HCT116 (cell line): ENCODE results near the gene FAM167B. TPM values are rescaled to one million over a fixed set of nuclear protein-coding genes. Genes with fewer than 3 reads are reported as not detected.
A peak's percentile ranks its signal among the peaks of the same experiment; 100 is the strongest.

Source experiments
- ATAC-seq: fragments of 200-7000 bp; cut with Tn5 transposase; 2 replicates; pipeline ENCODE4 v1.9.1; 2020; ENCODE audit warnings: mild to moderate bottlenecking, moderate library complexity
- BruUV-seq: library from RNA; stranded (reverse); fragments of 400-500 nt; replicated peaks from 2 replicates; lab custom pipeline; 2021; lab: Mats Ljungman, UMichigan
- CTCF ChIA-PET: fragments of 300-600 bp; sonication (Branson Sonifier 250); formaldehyde crosslinking; loops from one replicate; lab custom pipeline; 2021; ENCODE audit warnings: antibody characterized with exemption; lab: Charles Lee
- POLR2A ChIA-PET: fragments of 300-600, 350-600 bp; sonication (Branson Sonifier 250); formaldehyde crosslinking; loops from one replicate; lab custom pipeline; 2021; ENCODE audit warnings: antibody characterized with exemption; lab: Charles Lee
- RAD21 ChIA-PET, 2 experiments: fragments of 300-600 bp; sonication (Branson Sonifier 250); formaldehyde crosslinking; loops; one replicate each; lab custom pipeline; 2023; ENCODE audit warnings: low total read pairs in 2 of 2; ENCODE audit not compliant: uncharacterized antibody in 2 of 2, unreplicated experiment in 2 of 2, low non-redundant PET in 1 of 2; lab: Charles Lee
- DNase-seq: peaks from one replicate; pipeline ENCODE4 v3.0.0-alpha.2; 2010; ENCODE audit warnings: low read depth, low spot score
- H2AFZ ChIP-seq: fragments of 200-600 bp; shearing (Covaris generic), sonication (generic); 2 replicates; pipeline ENCODE4 v1.6.1; 2017; ENCODE audit warnings: low read depth, mixed run types, mixed read lengths, antibody characterized with exemption, low read length; ENCODE audit not compliant: poor library complexity, severe bottlenecking
- H3K27ac ChIP-seq: 2 replicates; pipeline ENCODE4 v1.5.1; 2012; ENCODE audit warnings: low read depth, low read length
- H3K27me3 ChIP-seq: fragments of 200-600 bp; sonication (generic); 2 replicates; pipeline ENCODE4 v1.6.1; 2016; ENCODE audit warnings: mixed run types, low read length, mixed read lengths; ENCODE audit not compliant: insufficient read depth
- H3K36me3 ChIP-seq, 2 experiments: fragments of 200-500 bp in 1 of 2; fragments of 200-600 bp in 1 of 2; sonication (Bioruptor generic) in 1 of 2; sonication (generic) in 1 of 2; 2 replicates each; pipeline versions ENCODE4 v1.5.1 to v1.6.1; 2014 to 2016; ENCODE audit warnings: low read length in 2 of 2, inconsistent platforms in 1 of 2, mixed read lengths in 1 of 2, mixed run types in 1 of 2; ENCODE audit not compliant: insufficient read depth in 2 of 2, control insufficient read depth in 1 of 2
- H3K4me1 ChIP-seq, 2 experiments: fragments of 200-600 bp in 1 of 2; sonication (generic) in 1 of 2; 2 replicates each; pipeline versions ENCODE4 v1.5.1 to v1.6.1; 2012 to 2017; ENCODE audit warnings: low read length in 2 of 2, inconsistent platforms in 1 of 2, mild to moderate bottlenecking in 1 of 2, mixed read lengths in 1 of 2, mixed run types in 1 of 2, moderate library complexity in 1 of 2; ENCODE audit not compliant: insufficient read depth in 2 of 2, control insufficient read depth in 1 of 2
- H3K4me2 ChIP-seq: fragments of 200-600 bp; sonication (generic); 2 replicates; pipeline ENCODE4 v1.6.1; 2017; ENCODE audit warnings: mixed run types, low read length, mixed read lengths
- H3K4me3 ChIP-seq, 2 experiments: fragments of 200-600 bp in 1 of 2; sonication (generic) in 1 of 2; replicated peaks in 1 of 2; 2 replicates each; pipeline ENCODE4 v1.5.1; 2011 to 2016; ENCODE audit warnings: low read length in 2 of 2, control low read depth in 1 of 2, low read depth in 1 of 2, mild to moderate bottlenecking in 1 of 2, mixed read lengths in 1 of 2, mixed run types in 1 of 2
- H3K79me2 ChIP-seq: fragments of 200-600 bp; sonication (generic); 2 replicates; pipeline ENCODE4 v1.6.1; 2017; ENCODE audit warnings: mild to moderate bottlenecking, mixed run types, low read length, moderate library complexity, mixed read lengths; ENCODE audit not compliant: insufficient read depth
- H3K9ac ChIP-seq: fragments of 200-600 bp; sonication (generic); 2 replicates; pipeline ENCODE4 v1.6.1; 2016; ENCODE audit warnings: low read length, mixed read lengths
- H3K9me2 ChIP-seq: fragments of 200-600 bp; sonication (generic), shearing (Covaris generic); 2 replicates; pipeline ENCODE4 v1.6.1; 2017; ENCODE audit warnings: mixed run types, mild to moderate bottlenecking, moderate library complexity; ENCODE audit not compliant: insufficient read depth
- H3K9me3 ChIP-seq, 2 experiments: fragments of 200-500 bp in 1 of 2; fragments of 200-600 bp in 1 of 2; sonication (Bioruptor generic) in 1 of 2; sonication (generic) in 1 of 2; 2 replicates each; pipeline ENCODE4 v1.6.1; 2014 to 2017; ENCODE audit warnings: low read length in 2 of 2, mixed read lengths in 2 of 2, inconsistent platforms in 1 of 2, low read depth in 1 of 2, mild to moderate bottlenecking in 1 of 2, mixed run types in 1 of 2, moderate library complexity in 1 of 2; ENCODE audit not compliant: control insufficient read depth in 1 of 2, insufficient read depth in 1 of 2
- H4K20me1 ChIP-seq: fragments of 200-600 bp; sonication (generic), shearing (Covaris generic); 2 replicates; pipeline ENCODE4 v1.6.1; 2017; ENCODE audit warnings: mixed run types, mild to moderate bottlenecking, moderate library complexity; ENCODE audit not compliant: insufficient read depth
- EZH2 ChIP-seq: fragments of 200-600 bp; sonication (generic); IDR thresholded peaks from 2 replicates; pipeline ENCODE4 v1.6.1; 2017; ENCODE audit warnings: antibody characterized with exemption, mixed run types
- FOSL1 ChIP-seq: IDR thresholded peaks from 2 replicates; pipeline ENCODE4 v1.6.1; 2012; ENCODE audit warnings: low read depth
- POLR2A ChIP-seq: IDR thresholded peaks from 2 replicates; pipeline ENCODE4 v1.7.0; 2011; ENCODE audit warnings: borderline replicate concordance; ENCODE audit not compliant: insufficient read depth, insufficient read length; ENCODE audit errors: extremely low read depth
- RAD21 ChIP-seq: IDR thresholded peaks from 2 replicates; pipeline ENCODE4 v1.6.1; 2012; ENCODE audit warnings: low read depth, mild to moderate bottlenecking
- SP1 ChIP-seq: IDR thresholded peaks from 2 replicates; pipeline ENCODE4 v1.6.1; 2012; ENCODE audit warnings: low read depth
- TCF7L2 ChIP-seq: IDR thresholded peaks from 2 replicates; pipeline ENCODE4 v1.7.0; 2011; ENCODE audit warnings: borderline replicate concordance, inconsistent platforms; ENCODE audit not compliant: insufficient read depth, insufficient read length; ENCODE audit errors: extremely low read depth
- YY1 ChIP-seq: IDR thresholded peaks from 2 replicates; pipeline ENCODE4 v1.6.1; 2011; ENCODE audit warnings: low read length, low read depth, moderate library complexity, mild to moderate bottlenecking; ENCODE audit not compliant: insufficient replicate concordance; ENCODE audit errors: extremely low read depth
- intact Hi-C: fragments of 100-400 bp; cut with micrococcal nuclease; formaldehyde crosslinking; loops from 2 replicates; pipeline ENCODE4 v1.10.0; 2022
- total RNA-seq: library from RNA; stranded (reverse); gene quantifications from one replicate; pipeline ENCODE4 v1.2.1, GENCODE V29; 2021; ENCODE audit not compliant: unreplicated experiment
- TF ChIP-seq, protein P1 (sequence below): IDR thresholded peaks from 2 replicates; pipeline ENCODE4 v1.6.1; 2012
- TF ChIP-seq, protein P2 (sequence below): IDR thresholded peaks from 2 replicates; pipeline ENCODE4 v1.6.1; 2012; ENCODE audit warnings: low read depth
- TF ChIP-seq, protein P3 (sequence below): IDR thresholded peaks from 2 replicates; pipeline ENCODE4 v1.6.1; 2011; ENCODE audit warnings: mild to moderate bottlenecking, low read length, moderate library complexity; ENCODE audit not compliant: insufficient replicate concordance; ENCODE audit errors: extremely low read depth

The FAM167B gene
- total RNA-seq, 1 experiment from 2014 or later, result 0.42 TPM

DNA sequence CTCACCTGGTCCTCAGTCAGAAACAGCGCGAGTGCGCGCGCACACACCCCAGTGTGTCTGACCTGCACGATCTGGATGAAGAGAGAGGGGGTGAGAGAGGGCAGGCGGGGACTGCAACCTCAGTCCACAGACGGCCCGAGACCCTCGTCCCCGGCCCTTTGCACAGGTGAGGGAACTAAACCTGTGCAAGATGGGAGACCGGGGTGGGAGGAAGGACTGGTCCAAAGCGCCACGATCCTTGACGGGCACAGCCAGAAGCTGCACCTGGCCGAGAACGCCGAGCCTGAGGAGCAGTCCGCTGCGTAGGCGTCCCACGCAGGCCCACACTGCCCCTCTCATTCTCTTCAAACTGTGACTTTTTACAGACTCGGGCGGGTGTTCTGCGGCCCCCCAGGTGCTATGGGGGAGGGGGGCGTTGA, 42.1 kb upstream of the FAM167B start:
- Histone ChIP-seq H3K27ac (no peak overlapping the region; the same call in 1 of the 2 replicates), H3K36me3 (peaks cover 0 to 11% of the 10 kb centered on the region in 2 experiments; a peak in 1 of 4 replicates)
- RAD21 ChIA-PET, result no interaction called here

More for the DNA sequence above, 42.1 kb upstream of the FAM167B start:
- H3K9me2 ChIP-seq, result no peaks in the 10 kb centered on the region
- ATAC-seq (no peak), DNase-seq (no peak)
- peaks cover 9 to 42% of the 10 kb centered on the region in 2 experiments; a peak in 3 of 4 replicates for H3K4me1 ChIP-seq
- H3K79me2 ChIP-seq, result peaks cover 19% of the 10 kb centered on the region; the same call in 1 of the 2 replicates
- no peaks in the 10 kb centered on the region for H3K9me3 ChIP-seq
- no peaks in the 10 kb centered on the region for H4K20me1 ChIP-seq
- no peaks in the 10 kb centered on the region for H3K27me3 ChIP-seq
- BruUV-seq, result no TSS peak
- ChIA-PET CTCF (interaction anchor here (1.0 kb wide), 1 partner anchor 11 kb away, joined by 3 read pairs; no protein-coding TSS in a partner anchor), POLR2A (interaction anchor here (1.2 kb wide), 1 partner anchor 131 kb away, joined by 3 read pairs; the partner anchor contains the start of gene MARCKSL1)
- TF ChIP-seq, protein P1, sequence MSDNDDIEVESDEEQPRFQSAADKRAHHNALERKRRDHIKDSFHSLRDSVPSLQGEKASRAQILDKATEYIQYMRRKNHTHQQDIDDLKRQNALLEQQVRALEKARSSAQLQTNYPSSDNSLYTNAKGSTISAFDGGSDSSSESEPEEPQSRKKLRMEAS, result no peak
- TF ChIP-seq, protein P2, sequence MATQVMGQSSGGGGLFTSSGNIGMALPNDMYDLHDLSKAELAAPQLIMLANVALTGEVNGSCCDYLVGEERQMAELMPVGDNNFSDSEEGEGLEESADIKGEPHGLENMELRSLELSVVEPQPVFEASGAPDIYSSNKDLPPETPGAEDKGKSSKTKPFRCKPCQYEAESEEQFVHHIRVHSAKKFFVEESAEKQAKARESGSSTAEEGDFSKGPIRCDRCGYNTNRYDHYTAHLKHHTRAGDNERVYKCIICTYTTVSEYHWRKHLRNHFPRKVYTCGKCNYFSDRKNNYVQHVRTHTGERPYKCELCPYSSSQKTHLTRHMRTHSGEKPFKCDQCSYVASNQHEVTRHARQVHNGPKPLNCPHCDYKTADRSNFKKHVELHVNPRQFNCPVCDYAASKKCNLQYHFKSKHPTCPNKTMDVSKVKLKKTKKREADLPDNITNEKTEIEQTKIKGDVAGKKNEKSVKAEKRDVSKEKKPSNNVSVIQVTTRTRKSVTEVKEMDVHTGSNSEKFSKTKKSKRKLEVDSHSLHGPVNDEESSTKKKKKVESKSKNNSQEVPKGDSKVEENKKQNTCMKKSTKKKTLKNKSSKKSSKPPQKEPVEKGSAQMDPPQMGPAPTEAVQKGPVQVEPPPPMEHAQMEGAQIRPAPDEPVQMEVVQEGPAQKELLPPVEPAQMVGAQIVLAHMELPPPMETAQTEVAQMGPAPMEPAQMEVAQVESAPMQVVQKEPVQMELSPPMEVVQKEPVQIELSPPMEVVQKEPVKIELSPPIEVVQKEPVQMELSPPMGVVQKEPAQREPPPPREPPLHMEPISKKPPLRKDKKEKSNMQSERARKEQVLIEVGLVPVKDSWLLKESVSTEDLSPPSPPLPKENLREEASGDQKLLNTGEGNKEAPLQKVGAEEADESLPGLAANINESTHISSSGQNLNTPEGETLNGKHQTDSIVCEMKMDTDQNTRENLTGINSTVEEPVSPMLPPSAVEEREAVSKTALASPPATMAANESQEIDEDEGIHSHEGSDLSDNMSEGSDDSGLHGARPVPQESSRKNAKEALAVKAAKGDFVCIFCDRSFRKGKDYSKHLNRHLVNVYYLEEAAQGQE, result no peak
- no peak for TF ChIP-seq FOSL1
- no peak for TF ChIP-seq SP1
- TF ChIP-seq, protein P3, sequence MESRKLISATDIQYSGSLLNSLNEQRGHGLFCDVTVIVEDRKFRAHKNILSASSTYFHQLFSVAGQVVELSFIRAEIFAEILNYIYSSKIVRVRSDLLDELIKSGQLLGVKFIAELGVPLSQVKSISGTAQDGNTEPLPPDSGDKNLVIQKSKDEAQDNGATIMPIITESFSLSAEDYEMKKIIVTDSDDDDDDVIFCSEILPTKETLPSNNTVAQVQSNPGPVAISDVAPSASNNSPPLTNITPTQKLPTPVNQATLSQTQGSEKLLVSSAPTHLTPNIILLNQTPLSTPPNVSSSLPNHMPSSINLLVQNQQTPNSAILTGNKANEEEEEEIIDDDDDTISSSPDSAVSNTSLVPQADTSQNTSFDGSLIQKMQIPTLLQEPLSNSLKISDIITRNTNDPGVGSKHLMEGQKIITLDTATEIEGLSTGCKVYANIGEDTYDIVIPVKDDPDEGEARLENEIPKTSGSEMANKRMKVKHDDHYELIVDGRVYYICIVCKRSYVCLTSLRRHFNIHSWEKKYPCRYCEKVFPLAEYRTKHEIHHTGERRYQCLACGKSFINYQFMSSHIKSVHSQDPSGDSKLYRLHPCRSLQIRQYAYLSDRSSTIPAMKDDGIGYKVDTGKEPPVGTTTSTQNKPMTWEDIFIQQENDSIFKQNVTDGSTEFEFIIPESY, result no peak
- no peak for TF ChIP-seq RAD21
- TF ChIP-seq YY1, result no peak
- no peak for TF ChIP-seq TCF7L2
- no peak for TF ChIP-seq POLR2A
- TF ChIP-seq EZH2, result no peak
- peak overlapping the region; percentile 95 for H3K9ac ChIP-seq
- H3K4me2 ChIP-seq, result peak overlapping the region; percentile 91
- peak overlapping the region; percentile 77 to 78 for H3K4me3 ChIP-seq
- H2AFZ ChIP-seq, result no peak overlapping the region
- intact Hi-C loops, result no loop called here
